Ramos (cell line): ENCODE measurements around the gene NIP7.
"Not testable (repeated sequence)": the region's sequence is repeated elsewhere in the genome, so short reads cannot be mapped to it uniquely, and the experiment has no call there.

Source experiments
- in situ Hi-C: fragments of 300-500 bp; cut with MboI; formaldehyde crosslinking; loops from one replicate; pipeline ENCODE4 v1.14.3; 2022; ENCODE audit warnings: low sequenced_read_pairs; ENCODE audit not compliant: unreplicated experiment

The NIP7 gene

DNA sequence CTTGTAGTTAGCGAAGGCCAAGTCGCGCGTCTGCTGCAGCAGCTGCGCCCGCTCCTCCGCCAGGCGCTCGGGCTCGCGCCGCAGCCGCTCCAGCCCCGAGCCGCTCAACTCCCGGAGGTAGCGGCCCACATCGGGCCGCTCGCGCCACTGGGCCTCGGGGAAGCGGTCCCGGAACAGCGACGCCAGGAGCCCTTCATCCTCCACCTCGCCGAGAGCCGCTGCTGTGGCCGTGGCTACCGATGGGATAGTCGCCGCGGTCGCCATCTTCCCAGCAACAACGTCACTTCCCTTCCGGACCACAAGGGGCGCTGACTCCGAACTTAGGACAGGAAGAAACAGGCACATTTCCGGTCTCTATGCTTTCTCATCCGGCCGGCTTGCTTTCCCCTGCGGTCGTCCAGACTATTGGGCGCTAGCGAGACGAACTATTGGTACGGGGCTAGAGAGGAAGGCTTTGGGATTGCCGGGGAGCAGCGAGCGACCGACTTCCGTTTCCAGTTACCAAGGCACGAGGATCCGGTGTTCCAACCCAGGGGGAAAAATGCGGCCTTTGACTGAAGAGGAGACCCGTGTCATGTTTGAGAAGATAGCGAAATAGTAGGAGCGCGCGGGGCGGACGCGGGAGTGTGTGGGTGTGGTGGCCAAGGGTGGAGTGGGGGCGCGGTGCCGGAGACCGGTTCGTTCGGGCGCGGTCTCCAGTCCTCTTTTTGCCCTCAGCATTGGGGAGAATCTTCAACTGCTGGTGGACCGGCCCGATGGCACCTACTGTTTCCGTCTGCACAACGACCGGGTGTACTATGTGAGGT, at the start of gene NIP7, which contains the start of gene COG8:
Gene NIP7 (plus strand): TSS at position 484 of the 806 bp plus-strand sequence. CDS start 58 bp downstream, at position 542.
Gene COG8 (minus strand): TSS at position 276 of the 806 bp plus-strand sequence. CDS start 12 bp downstream, at position 264.
- in situ Hi-C loops: no loop called here

GRCh38 chr16:69291657-69292056, 47.9 kb upstream of the NIP7 start:
- in situ Hi-C loops: not testable (repeated sequence)

GRCh38 chr16:69293401-69293800, 46.2 kb upstream of the NIP7 start:
- in situ Hi-C loops: no loop called here

GRCh38 chr16:69294051-69294450, 45.5 kb upstream of the NIP7 start:
- in situ Hi-C loops: no loop called here

- in situ Hi-C loops: not testable (repeated sequence)
Measured at GRCh38 chr16:69296771-69297170, 42.8 kb upstream of the NIP7 start.

- in situ Hi-C loops: no loop called here
Measured at GRCh38 chr16:69298261-69298660, 41.3 kb upstream of the NIP7 start.

GRCh38 chr16:69301187-69301586, 38.4 kb upstream of the NIP7 start:
- in situ Hi-C loops: no loop called here

- in situ Hi-C loops: no loop called here
Measured at GRCh38 chr16:69301861-69302260, 37.7 kb upstream of the NIP7 start.

GRCh38 chr16:69302301-69302700, 37.3 kb upstream of the NIP7 start:
- in situ Hi-C loops: no loop called here

- in situ Hi-C loops: no loop called here
Measured at GRCh38 chr16:69306031-69306430, 33.5 kb upstream of the NIP7 start.

DNA sequence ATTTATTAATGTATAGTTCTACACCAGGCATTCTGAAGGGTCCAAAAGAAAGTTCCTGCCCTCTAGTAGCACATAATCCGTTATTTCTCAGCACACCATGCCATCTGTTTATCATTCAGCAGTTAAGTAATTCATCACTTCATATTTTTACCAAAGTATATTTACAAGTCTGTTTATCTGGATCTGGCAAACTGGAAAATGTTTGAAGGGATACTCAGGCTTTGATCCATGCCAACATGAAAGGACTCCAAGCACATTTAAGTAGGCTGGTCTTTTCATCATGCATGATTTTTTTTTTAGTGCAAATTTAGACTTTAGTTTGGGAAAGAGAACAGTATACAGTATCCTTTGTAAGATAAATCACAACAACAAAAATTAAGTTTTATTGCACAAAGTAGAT, 32.5 kb upstream of the NIP7 start:
- in situ Hi-C loops: no loop called here

DNA sequence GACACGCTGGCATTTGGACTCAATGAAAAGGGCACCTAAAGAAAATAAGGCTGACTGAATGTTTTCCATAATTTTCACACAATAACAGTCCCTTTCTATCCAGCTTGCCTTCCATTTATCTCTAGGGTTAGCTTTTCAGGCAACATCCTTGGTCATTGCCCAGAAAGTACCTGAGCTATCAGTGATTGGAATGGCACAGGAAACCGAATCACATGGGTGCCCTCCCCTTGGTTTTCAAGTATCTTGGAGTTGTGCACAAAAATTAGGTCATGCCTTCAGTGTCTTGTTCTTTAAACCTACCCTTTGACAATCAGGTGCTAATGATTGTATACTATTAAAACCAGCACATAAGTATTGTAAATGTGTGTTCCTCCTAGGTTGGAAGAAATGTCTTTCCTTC, 31.7 kb upstream of the NIP7 start:
- in situ Hi-C loops: no loop called here

DNA sequence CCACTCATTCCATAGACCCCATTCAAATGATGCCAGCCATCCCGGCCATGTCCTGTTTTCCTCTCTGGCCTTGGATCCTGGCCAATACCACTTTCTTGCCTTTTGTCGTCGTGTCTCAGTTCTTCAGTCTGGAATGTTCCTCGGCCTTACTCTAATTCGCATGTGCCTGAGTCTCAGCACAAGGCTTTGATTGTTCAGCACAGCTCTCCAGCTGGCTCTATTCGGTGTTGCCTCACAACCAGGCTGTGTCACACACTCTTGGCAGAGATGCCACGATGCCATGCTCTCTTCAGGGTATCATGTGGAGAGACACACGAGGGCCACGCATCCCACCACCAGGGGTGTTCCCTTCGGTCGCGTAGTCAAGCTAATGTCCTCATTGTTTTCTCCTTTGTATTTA, 30.3 kb upstream of the NIP7 start:
- in situ Hi-C loops: no loop called here

DNA sequence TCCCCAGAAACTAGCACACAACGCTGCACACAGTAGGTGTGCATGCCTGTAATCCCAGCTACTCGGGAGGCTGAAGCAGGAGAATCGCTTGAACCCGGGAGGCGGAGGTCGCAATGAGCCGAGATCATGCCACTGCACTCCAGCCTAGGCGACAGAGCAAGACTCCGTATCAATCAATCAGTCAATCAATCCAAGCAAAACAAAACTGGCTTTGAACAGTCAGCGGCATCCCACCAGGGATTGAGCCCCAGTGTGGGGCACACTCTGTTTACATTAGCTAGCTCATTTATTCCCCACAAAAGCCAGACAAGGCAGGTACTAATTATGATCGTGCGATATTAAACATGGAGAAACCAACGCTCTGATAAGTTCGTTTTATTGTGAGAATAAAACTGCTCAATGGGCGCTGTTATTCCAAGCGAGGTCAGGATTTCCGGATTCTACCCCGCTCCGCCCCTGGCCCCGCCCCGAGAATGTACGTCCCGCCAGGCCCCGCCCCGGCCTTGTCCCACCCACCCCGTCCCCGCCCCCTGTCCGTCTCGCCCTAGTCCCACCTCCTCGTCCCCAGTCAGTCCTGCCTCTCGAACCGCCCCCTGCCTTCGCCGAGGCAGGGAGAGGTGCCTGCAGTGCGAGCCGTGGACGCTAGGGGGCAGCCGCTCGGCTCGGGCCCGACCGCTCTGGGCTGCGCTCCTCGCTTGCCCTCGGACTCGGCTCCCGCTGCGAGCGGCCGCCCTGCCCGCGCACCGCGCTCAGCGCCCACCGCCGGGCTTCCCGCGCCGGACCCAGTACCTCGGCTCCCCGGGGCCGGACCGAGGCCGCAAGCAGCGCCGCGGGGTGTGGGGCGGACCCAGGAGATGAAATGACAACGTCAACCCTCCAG, 28.7 kb upstream of the NIP7 start, which contains the start of gene VPS4A:
Gene VPS4A (plus strand): TSS at position 698 of the 880 bp plus-strand sequence. CDS start 162 bp downstream, at position 860.
- in situ Hi-C loops: no loop called here

DNA sequence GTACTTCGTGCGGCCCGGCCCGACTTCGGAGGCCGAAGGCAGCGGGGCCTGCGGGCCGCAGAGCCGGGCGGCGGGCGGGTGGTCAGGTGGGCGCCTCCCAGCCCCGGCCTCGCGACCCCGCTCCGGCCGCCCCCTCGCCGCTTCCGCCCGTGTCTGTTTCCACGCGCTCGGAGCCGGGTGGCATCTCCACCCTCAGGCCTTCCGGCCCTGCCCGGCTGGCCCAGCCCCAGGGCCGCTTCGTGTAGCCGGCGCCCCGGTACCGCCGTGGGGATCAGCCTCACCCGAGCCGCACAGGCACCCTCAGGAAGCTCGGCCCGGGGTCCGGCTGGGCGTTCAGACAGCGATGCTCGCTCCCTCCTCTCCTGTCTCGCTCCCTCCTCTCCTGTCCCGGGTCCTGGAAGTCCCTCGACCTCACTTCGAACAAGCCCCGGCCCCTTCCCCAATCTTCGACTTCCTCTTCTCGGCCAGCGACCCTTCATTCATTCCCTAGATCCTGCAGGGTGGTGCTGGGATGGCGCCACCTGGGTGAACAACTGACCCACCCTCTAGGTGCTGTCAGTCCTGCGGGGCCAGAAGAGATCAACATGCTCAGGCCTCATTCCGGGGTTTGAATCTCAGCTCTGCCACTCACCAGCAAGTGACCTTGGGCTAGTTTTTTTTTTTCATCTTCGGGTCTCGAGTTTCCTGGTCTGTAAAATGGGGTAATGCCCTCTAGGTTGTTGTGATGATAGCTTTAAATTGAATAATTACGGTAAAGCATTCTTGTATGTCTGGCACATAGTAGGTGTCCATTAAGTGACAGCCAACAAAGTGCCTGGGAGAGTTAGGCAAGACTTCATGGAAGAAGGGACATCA, 27.8 kb upstream of the NIP7 start:
- in situ Hi-C loops: no loop called here

GRCh38 chr16:69313469-69313868, 26.1 kb upstream of the NIP7 start:
- in situ Hi-C loops: no loop called here

- in situ Hi-C loops: no loop called here
Measured at GRCh38 chr16:69314534-69314933, 25.0 kb upstream of the NIP7 start.

DNA sequence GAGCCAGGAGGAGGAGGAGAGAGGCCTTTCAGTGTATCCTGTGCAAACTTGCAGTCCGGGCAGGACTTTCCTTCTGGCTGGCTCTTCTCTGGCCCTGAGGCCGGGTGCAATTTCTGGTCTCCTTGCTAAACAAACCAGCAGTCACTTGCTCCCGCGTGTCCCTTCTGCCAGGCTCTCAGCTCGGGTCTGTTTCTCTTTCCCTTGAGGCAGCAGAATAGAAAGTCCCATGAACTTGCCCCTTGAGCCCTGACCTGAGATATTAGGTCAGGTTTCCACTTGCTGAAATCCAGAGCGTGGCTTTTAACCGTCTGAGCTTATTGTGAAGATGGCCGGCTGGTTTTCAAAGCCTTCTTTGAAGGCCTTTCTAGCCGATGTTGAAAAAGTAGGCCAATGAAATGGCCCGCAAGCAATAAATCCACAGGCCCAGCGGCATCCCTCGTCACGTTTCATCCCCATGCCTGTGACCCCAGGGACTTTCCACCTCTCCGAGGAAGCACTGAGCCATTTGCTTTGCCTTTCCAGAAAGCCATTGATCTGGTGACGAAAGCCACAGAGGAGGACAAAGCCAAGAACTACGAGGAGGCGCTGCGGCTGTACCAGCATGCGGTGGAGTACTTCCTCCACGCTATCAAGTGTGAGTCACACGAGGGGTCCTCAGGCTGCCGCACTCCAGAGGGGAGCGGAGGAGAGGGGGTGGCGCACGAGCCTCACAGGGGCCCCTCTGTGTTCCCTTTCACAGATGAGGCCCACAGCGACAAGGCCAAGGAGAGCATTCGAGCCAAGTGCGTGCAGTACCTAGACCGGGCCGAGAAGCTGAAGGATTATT, 23.9 kb upstream of the NIP7 start:
- in situ Hi-C loops: no loop called here

DNA sequence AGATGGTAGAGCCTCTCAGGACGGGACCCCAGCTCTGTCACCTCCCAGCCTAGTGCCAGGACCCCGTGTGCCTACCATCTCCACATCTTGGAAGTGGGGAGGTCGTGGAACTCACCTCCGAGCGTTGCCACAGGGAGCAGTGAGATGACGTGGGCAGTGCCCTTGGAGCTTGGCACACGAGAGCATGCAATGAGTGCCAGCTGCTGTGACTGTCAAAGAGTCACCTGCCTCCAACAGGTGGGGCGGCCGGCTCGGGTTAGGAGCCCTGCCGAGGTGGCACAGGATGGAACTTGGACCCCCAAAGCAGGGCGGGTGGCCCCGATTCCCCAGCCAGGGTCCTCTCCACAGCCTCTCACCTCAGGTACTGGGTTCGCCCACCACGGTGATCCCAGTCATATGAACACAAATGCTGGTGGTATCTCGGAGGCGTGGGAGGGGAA, 23.0 kb upstream of the NIP7 start:
- in situ Hi-C loops: no loop called here
